Ovary (tissue), 9 donors: ENCODE measurements around the gene RAPGEF6. TPM values are rescaled to one million over a fixed set of nuclear protein-coding genes. Genes with fewer than 3 reads are reported as not detected.

Source experiments
- DNase-seq, 5 donors: peaks; one replicate each; pipeline ENCODE4 v3.0.0-alpha.2; 2019 to 2020
- H3K27ac ChIP-seq, 2 donors: fragments of 200-600 bp; one replicate each; pipeline versions ENCODE4 v1.5.1 to v1.8.0; 2019 to 2022
- H3K27me3 ChIP-seq: fragments of 200-600 bp; one replicate; pipeline ENCODE4 v1.8.0; 2022
- H3K36me3 ChIP-seq: fragments of 200-600 bp; sonication (generic); one replicate; pipeline ENCODE4 v1.5.1; 2019
- H3K4me1 ChIP-seq: one replicate; pipeline ENCODE4 v1.8.1; 2013; ENCODE audit warnings: mild to moderate bottlenecking, moderate library complexity; ENCODE audit not compliant: insufficient read depth
- H3K4me3 ChIP-seq: fragments of 200-600 bp; sonication (generic); one replicate; pipeline ENCODE4 v1.5.1; 2017
- H3K9me3 ChIP-seq, 2 donors: fragments of 200-600 bp in 1 of 2; sonication (generic) in 1 of 2; one replicate each; pipeline versions ENCODE4 v1.5.1 to v1.8.1; 2013 to 2019; ENCODE audit warnings: mild to moderate bottlenecking in 1 of 2, moderate library complexity in 1 of 2
- CTCF ChIP-seq, 3 donors: fragments of 450-650 bp in 2 of 3; fragments of 200-600 bp in 1 of 3; IDR thresholded peaks; one replicate each; pipeline versions ENCODE4 v1.5.1 to v1.8.0; 2016 to 2022; ENCODE audit warnings: antibody characterized with exemption in 3 of 3, mild to moderate bottlenecking in 1 of 3
- EP300 ChIP-seq: sonication (generic); formaldehyde crosslinking; IDR thresholded peaks from one replicate; pipeline ENCODE4 v1.6.1; 2017; ENCODE audit warnings: antibody characterized with exemption
- POLR2A ChIP-seq: fragments of 450-650 bp; IDR thresholded peaks from one replicate; pipeline ENCODE4 v1.6.1; 2017; ENCODE audit warnings: antibody characterized with exemption, mild to moderate bottlenecking, moderate library complexity
- WGBS, 3 donors: extraction: QIAGEN DNeasy Blood & Tissue Kit in 1 of 3; methylation state at CpG; one replicate each; pipeline versions ENCODE4 v1.1.5 to v1.1.7; 2013 to 2017; 5-methylcytosine and 5-hydroxymethylcytosine counted together
- intact Hi-C, 4 donors: fragments of 100-400 bp; cut with DNase I; formaldehyde crosslinking; loops; one replicate each; pipeline versions ENCODE4 v1.11.0 to v1.15.1; 2022 to 2023
- polyA plus RNA-seq, 2 donors: library from polyadenylated mRNA; stranded (reverse); fragments of 200-250 nt in 1 of 2; fragments of 350-450 nt in 1 of 2; fragmentation: Illumina TruSeq in 1 of 2; extraction: RNeasy Lipid Tissue Mini Kit (QIAGEN cat#74804) in 1 of 2; gene quantifications; one replicate each; pipeline ENCODE4 v1.2.3, GENCODE V29; 2013 to 2014
- total RNA-seq, 7 donors: library from RNA; depleted of rRNA in 2 of 7; stranded (reverse); fragments of >200 nt in 2 of 7; fragmentation: NEBNext Ultra II Directional in 3 of 7; extraction: Animal tissue kit (Norgen Biotek cat#: 25700) in 3 of 7; gene quantifications; one replicate each; pipeline versions ENCODE4 v1.1.0 to v1.2.4, GENCODE V29; 2016 to 2023
- donor health status: DM: no; HTN: no; CAD: no; lungs with moderate emphysema.
- donor health status: DM: no; HTN: no; CAD: no.
- donor health status: Bipolar disorder and iron deficiency.
- donor health status: DM: yes; HTN: yes; CAD: no.
- donor health status: DM: no; HTN: no; CAD: no.
- donor health status: DM: yes; HTN: yes; CAD: no.

RAPGEF6 gene
- total and polyA plus RNA-seq, 9 donors, result 4.2 to 25.8 (median 18.5) TPM

DNA sequence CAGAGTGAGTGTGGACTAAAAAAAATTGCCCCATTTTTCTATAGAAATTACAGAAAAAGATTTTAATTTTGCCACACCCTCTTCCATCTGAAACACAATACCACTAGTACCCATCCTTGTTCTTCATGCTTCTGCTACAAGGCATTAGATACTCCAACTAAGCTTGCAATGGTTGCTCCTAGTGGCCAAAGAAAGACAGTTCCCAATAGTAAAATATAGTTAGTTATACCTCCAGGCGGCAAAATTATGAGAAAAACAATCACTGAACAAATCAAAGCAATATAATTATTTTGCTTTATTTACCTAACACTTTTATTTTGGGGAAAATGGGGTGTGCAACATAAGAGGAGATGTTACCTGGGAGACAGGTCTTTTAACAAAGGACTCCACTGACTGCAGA is 101.2 kb downstream of the RAPGEF6 start:
- H3K4me1 ChIP-seq, result no peaks in the 10 kb centered on the region
- no peak for DNase-seq
- no peaks in the 10 kb centered on the region for H3K36me3 ChIP-seq
- H3K27ac ChIP-seq, result no peak overlapping the region
- intact Hi-C loops, result no loop called here
- no peak for TF ChIP-seq EP300
- no peak for TF ChIP-seq CTCF (IDR thresholded peaks at IDR 0.05)
- TF ChIP-seq POLR2A, result no peak
- no peaks in the 10 kb centered on the region for H3K27me3 ChIP-seq
- 82 to 96% (median 83%) methylated on average over 1 of the region's 1 CpG for WGBS, 3 donors
- H3K4me3 ChIP-seq, result no peak overlapping the region
- H3K9me3 ChIP-seq, result no peaks in the 10 kb centered on the region

- WGBS, 3 donors, result 22 to 45% (median 27%) methylated on average over 6 of the region's 6 CpGs
- H3K27ac ChIP-seq, result no peak overlapping the region
- H3K27me3 ChIP-seq, result no peaks in the 10 kb centered on the region
- TF ChIP-seq CTCF (IDR thresholded peaks at IDR 0.05) (no peak), EP300 (no peak), POLR2A (no peak)
- H3K4me3 ChIP-seq, result no peak overlapping the region
- H3K9me3 ChIP-seq, result no peaks in the 10 kb centered on the region
- intact Hi-C loops, result no loop called here
- H3K36me3 ChIP-seq, result no peaks in the 10 kb centered on the region
- H3K4me1 ChIP-seq, result no peaks in the 10 kb centered on the region
- no peak for DNase-seq
These were observed 102.9 kb downstream of the RAPGEF6 start for GRCh38 chr5:131532031-131532640.

DNA sequence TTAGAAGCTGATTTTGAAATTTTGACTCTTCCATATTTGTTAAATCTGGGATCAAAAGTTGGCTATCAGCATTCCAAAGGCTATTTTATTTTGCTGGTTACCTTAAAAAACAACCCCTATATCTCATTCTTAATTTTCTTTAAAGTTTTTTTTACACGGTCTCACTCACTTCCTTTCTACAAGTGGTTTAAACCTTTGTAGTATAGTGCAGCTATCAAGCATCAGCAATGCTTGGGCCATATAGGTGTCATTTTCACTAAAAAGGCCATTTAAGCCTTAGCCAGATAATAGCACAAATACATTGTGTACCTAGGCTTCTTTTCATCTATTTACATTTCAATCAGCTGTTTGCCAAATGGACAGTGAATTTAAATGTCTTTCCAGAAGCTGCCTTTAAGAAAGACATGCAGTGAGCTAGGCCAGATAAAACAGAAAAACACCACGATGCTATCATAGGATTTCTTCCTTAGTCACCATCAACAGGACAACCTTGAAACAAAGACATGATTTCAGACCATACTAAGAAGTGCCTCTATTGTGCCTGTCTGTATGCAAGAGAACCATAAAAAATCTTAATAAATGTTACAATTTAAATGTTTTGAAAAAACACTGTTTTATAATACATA is 104.2 kb downstream of the RAPGEF6 start:
- Histone ChIP-seq H3K4me1 (no peaks in the 10 kb centered on the region), H3K27me3 (no peaks in the 10 kb centered on the region), H3K9me3 (no peaks in the 10 kb centered on the region), H3K27ac (no peak overlapping the region), H3K36me3 (no peaks in the 10 kb centered on the region), H3K4me3 (no peak overlapping the region)
- WGBS, 3 donors, result 52 to 56% (median 54%) methylated on average over 2 of the region's 2 CpGs
- intact Hi-C loops, result no loop called here
- no peak for DNase-seq
- TF ChIP-seq CTCF (IDR thresholded peaks at IDR 0.05) (no peak), EP300 (no peak), POLR2A (no peak)

DNA sequence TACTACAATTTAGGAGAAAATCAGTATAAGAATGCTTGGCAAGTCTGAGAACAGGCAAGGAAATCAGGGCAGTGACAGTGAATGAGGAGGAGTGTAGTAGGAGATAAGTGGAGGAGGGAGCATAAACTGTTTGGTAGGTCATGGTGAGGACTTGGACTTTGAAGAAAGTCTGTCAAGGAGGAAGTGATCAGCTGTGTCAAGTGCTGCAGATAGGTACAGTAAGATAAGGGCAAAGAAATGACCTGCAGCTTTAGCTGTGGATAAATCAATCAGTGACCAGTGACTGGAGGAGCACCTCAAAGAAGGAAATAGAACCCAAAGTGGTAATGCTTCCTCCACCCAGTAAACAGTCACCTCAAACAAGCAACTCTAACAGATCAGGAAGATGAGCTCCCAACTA is 106.3 kb downstream of the RAPGEF6 start:
- Histone ChIP-seq H3K4me3 (no peak overlapping the region), H3K27me3 (no peaks in the 10 kb centered on the region), H3K27ac (no peak overlapping the region), H3K9me3 (no peaks in the 10 kb centered on the region), H3K4me1 (no peaks in the 10 kb centered on the region), H3K36me3 (no peaks in the 10 kb centered on the region)
- DNase-seq, result no peak
- TF ChIP-seq POLR2A, result no peak
- no peak for TF ChIP-seq EP300
- no peak for TF ChIP-seq CTCF (IDR thresholded peaks at IDR 0.05)
- intact Hi-C loops, result no loop called here
